Measurements from ENCODE around the gene NDUFB10.
A peak's percentile ranks its signal among the peaks of the same experiment; 100 is the strongest.
"Not testable (repeated sequence)": the region's sequence is repeated elsewhere in the genome, so short reads cannot be mapped to it uniquely, and the experiment has no call there.

NDUFB10 gene

GRCh38 chr16:1924095-1924494, 35.2 kb upstream of the NDUFB10 start:
- DNase-seq (ENCODE audit: low read depth in 2 of 2, low spot score in 1 of 2) = no peak

GRCh38 chr16:1926271-1926670, 33.1 kb upstream of the NDUFB10 start:
- DNase-seq (ENCODE audit: low read depth in 2 of 2, low spot score in 1 of 2) = no peak

- DNase-seq (ENCODE audit: low read depth in 2 of 2, low spot score in 1 of 2) = no peak
Observed at GRCh38 chr16:1929105-1929504, 30.2 kb upstream of the NDUFB10 start.

GRCh38 chr16:1929578-1930337, 29.6 kb upstream of the NDUFB10 start:
- DNase-seq (ENCODE audit: low read depth in 2 of 2, low spot score in 1 of 2) = peak; percentile 84 to 90

- no peak for DNase-seq (ENCODE audit: low read depth in 2 of 2, low spot score in 1 of 2)
Observed at GRCh38 chr16:1930338-1930720, 29.0 kb upstream of the NDUFB10 start.

GRCh38 chr16:1932050-1933028, 27.0 kb upstream of the NDUFB10 start:
- DNase-seq (ENCODE audit: low read depth in 2 of 2, low spot score in 1 of 2) = no peak

GRCh38 chr16:1933097-1933661, 26.2 kb upstream of the NDUFB10 start:
- no peak for DNase-seq (ENCODE audit: low read depth in 2 of 2, low spot score in 1 of 2)

- no peak for DNase-seq (ENCODE audit: low read depth in 2 of 2, low spot score in 1 of 2)
Observed at GRCh38 chr16:1936945-1937479, 22.3 kb upstream of the NDUFB10 start.

- DNase-seq (ENCODE audit: low read depth in 2 of 2, low spot score in 1 of 2) = no peak
Observed at GRCh38 chr16:1938316-1938715, 21.0 kb upstream of the NDUFB10 start.

- no peak for DNase-seq (ENCODE audit: low read depth in 2 of 2, low spot score in 1 of 2)
Observed at GRCh38 chr16:1938910-1939309, 20.4 kb upstream of the NDUFB10 start.

GRCh38 chr16:1939833-1940232, 19.5 kb upstream of the NDUFB10 start:
- not testable (repeated sequence) for DNase-seq (ENCODE audit: low read depth in 2 of 2, low spot score in 1 of 2)

GRCh38 chr16:1940273-1941161, 18.8 kb upstream of the NDUFB10 start:
- no peak for DNase-seq (ENCODE audit: low read depth in 2 of 2, low spot score in 1 of 2)

- DNase-seq (ENCODE audit: low read depth in 2 of 2, low spot score in 1 of 2) = no peak
Observed at GRCh38 chr16:1941162-1942046, 17.9 kb upstream of the NDUFB10 start.

- no peak for DNase-seq (ENCODE audit: low read depth in 2 of 2, low spot score in 1 of 2)
Observed at GRCh38 chr16:1942047-1942809, 17.1 kb upstream of the NDUFB10 start.

- peak; percentile 98 for DNase-seq (ENCODE audit: low read depth in 2 of 2, low spot score in 1 of 2)
Observed at GRCh38 chr16:1942810-1943726, 16.3 kb upstream of the NDUFB10 start, which contains the start of gene MSRB1. Gene MSRB1 (minus strand): TSS chr16:1943199. CDS start chr16:1943156, 43 bp downstream.

GRCh38 chr16:1944612-1945199, 14.6 kb upstream of the NDUFB10 start:
- no peak for DNase-seq (ENCODE audit: low read depth in 2 of 2, low spot score in 1 of 2)

Data from stimulated activated CD8-positive, alpha-beta memory T cell treated with anti-CD3 and anti-CD28 coated beads, Interleukin-4, amount 100 ng/mL, for 1 hour (primary cell).